Activated CD4-positive, CD25-positive, alpha-beta regulatory T cell treated with anti-CD3 and anti-CD28 coated beads, Interleukin-2, amount 50 U/mL, for 16 hours (primary cell): ENCODE results near the gene MAPT.
"Not testable (repeated sequence)": the region's sequence is repeated elsewhere in the genome, so short reads cannot be mapped to it uniquely, and the experiment has no call there.

ENCODE experiments used
- DNase-seq: peaks from one replicate; pipeline ENCODE4 v3.0.0-alpha.2; 2020; ENCODE audit warnings: low read depth, low spot score

The MAPT gene

DNA sequence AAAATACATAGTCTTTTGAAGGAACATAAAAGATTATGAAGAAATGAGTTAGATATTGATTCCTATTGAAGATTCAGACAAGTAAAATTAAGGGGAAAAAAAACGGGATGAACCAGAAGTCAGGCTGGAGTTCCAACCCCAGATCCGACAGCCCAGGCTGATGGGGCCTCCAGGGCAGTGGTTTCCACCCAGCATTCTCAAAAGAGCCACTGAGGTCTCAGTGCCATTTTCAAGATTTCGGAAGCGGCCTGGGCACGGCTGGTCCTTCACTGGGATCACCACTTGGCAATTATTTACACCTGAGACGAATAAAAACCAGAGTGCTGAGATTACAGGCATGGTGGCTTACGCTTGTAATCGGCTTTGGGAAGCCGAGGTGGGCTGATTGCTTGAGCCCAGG lies 114.2 kb downstream of the MAPT start:
- no peak for DNase-seq

DNA sequence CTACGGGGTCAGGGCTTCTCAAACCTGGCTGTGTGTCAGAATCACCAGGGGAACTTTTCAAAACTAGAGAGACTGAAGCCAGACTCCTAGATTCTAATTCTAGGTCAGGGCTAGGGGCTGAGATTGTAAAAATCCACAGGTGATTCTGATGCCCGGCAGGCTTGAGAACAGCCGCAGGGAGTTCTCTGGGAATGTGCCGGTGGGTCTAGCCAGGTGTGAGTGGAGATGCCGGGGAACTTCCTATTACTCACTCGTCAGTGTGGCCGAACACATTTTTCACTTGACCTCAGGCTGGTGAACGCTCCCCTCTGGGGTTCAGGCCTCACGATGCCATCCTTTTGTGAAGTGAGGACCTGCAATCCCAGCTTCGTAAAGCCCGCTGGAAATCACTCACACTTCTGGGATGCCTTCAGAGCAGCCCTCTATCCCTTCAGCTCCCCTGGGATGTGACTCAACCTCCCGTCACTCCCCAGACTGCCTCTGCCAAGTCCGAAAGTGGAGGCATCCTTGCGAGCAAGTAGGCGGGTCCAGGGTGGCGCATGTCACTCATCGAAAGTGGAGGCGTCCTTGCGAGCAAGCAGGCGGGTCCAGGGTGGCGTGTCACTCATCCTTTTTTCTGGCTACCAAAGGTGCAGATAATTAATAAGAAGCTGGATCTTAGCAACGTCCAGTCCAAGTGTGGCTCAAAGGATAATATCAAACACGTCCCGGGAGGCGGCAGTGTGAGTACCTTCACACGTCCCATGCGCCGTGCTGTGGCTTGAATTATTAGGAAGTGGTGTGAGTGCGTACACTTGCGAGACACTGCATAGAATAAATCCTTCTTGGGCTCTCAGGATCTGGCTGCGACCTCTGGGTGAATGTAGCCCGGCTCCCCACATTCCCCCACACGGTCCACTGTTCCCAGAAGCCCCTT lies 115.6 kb downstream of the MAPT start:
- no peak for DNase-seq

DNA sequence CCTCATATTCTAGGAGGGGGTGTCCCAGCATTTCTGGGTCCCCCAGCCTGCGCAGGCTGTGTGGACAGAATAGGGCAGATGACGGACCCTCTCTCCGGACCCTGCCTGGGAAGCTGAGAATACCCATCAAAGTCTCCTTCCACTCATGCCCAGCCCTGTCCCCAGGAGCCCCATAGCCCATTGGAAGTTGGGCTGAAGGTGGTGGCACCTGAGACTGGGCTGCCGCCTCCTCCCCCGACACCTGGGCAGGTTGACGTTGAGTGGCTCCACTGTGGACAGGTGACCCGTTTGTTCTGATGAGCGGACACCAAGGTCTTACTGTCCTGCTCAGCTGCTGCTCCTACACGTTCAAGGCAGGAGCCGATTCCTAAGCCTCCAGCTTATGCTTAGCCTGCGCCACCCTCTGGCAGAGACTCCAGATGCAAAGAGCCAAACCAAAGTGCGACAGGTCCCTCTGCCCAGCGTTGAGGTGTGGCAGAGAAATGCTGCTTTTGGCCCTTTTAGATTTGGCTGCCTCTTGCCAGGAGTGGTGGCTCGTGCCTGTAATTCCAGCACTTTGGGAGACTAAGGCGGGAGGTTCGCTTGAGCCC lies 116.3 kb downstream of the MAPT start:
- no peak for DNase-seq

DNA sequence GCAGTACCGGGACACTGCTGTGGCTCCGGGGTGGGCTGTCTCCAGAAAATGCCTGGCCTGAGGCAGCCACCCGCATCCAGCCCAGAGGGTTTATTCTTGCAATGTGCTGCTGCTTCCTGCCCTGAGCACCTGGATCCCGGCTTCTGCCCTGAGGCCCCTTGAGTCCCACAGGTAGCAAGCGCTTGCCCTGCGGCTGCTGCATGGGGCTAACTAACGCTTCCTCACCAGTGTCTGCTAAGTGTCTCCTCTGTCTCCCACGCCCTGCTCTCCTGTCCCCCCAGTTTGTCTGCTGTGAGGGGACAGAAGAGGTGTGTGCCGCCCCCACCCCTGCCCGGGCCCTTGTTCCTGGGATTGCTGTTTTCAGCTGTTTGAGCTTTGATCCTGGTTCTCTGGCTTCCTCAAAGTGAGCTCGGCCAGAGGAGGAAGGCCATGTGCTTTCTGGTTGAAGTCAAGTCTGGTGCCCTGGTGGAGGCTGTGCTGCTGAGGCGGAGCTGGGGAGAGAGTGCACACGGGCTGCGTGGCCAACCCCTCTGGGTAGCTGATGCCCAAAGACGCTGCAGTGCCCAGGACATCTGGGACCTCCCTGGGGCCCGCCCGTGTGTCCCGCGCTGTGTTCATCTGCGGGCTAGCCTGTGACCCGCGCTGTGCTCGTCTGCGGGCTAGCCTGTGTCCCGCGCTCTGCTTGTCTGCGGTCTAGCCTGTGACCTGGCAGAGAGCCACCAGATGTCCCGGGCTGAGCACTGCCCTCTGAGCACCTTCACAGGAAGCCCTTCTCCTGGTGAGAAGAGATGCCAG lies 117.6 kb downstream of the MAPT start:
- no peak for DNase-seq

DNA sequence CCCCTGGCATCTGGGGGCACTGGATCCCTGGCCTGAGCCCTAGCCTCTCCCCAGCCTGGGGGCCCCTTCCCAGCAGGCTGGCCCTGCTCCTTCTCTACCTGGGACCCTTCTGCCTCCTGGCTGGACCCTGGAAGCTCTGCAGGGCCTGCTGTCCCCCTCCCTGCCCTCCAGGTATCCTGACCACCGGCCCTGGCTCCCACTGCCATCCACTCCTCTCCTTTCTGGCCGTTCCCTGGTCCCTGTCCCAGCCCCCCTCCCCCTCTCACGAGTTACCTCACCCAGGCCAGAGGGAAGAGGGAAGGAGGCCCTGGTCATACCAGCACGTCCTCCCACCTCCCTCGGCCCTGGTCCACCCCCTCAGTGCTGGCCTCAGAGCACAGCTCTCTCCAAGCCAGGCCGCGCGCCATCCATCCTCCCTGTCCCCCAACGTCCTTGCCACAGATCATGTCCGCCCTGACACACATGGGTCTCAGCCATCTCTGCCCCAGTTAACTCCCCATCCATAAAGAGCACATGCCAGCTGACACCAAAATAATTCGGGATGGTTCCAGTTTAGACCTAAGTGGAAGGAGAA lies 118.2 kb downstream of the MAPT start:
- DNase-seq, result no peak

DNA sequence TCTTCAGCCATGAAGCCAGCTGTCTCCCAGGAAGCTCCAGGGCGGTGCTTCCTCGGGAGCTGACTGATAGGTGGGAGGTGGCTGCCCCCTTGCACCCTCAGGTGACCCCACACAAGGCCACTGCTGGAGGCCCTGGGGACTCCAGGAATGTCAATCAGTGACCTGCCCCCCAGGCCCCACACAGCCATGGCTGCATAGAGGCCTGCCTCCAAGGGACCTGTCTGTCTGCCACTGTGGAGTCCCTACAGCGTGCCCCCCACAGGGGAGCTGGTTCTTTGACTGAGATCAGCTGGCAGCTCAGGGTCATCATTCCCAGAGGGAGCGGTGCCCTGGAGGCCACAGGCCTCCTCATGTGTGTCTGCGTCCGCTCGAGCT lies 118.8 kb downstream of the MAPT start:
- no peak for DNase-seq

DNA sequence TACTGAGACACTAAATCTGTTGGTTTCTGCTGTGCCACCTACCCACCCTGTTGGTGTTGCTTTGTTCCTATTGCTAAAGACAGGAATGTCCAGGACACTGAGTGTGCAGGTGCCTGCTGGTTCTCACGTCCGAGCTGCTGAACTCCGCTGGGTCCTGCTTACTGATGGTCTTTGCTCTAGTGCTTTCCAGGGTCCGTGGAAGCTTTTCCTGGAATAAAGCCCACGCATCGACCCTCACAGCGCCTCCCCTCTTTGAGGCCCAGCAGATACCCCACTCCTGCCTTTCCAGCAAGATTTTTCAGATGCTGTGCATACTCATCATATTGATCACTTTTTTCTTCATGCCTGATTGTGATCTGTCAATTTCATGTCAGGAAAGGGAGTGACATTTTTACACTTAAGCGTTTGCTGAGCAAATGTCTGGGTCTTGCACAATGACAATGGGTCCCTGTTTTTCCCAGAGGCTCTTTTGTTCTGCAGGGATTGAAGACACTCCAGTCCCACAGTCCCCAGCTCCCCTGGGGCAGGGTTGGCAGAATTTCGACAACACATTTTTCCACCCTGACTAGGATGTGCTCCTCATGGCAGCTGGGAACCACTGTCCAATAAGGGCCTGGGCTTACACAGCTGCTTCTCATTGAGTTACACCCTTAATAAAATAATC lies 119.3 kb downstream of the MAPT start:
- DNase-seq, result no peak

DNA sequence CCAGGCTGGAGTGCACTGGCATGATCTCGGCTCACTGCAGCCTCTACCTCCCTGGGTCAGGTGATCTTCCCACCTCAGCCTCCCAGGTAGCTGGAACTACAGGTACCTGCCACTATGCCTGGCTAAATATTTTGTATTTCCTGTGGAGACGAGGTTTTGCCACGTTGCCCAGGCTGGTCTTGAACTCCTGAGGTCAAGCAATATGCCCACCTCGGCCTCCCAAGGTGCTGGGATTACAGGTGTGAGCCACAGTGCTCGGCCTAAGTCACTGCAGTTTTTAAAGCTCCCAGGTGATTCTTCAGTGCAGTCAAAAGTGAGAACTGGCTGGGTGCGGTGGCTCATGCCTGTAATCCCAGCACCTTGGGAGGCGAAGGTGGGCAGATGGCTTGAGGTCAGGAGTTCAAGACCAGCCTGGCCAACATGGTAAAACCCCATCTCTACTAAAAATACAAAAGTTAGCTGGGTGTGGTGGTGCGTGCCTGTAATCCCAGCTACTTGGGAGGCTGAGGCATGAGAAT lies 125.1 kb downstream of the MAPT start:
- not testable (repeated sequence) for DNase-seq

DNA sequence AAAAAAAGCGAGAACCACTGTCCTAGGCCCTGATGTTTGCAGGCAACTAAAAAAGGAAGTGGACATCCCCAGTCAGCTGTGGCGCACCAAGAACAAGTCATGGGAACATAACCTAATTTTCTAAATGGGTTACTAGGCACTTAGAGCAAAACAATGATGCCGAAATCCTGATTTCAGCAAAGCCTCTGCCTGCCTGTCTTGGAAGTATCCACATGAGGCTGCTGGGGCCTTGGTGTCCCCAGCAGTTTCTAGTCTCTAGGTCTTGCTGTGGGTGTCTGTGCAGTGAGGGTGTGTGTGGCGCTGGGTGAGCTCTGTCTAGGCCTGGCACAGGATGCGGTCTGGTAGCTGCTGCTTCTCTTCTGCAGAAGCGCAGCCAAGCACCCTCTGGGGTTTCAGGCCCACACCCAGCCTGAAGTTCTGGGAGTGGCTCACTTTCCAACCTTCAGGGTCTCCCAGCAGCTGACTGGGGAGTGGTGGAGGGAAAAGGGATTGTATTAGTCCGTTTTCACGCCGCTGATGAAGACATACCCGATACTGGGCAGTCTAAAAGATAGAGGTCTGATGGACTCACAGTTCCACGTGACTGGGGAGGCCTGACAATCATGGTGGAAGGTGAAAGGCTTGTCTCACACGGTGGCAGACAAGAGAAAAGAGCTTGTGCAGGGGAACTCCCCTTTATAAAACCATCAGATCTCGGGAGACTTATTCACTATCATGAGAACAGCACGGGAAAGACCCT lies 125.8 kb downstream of the MAPT start:
- no peak for DNase-seq

DNA sequence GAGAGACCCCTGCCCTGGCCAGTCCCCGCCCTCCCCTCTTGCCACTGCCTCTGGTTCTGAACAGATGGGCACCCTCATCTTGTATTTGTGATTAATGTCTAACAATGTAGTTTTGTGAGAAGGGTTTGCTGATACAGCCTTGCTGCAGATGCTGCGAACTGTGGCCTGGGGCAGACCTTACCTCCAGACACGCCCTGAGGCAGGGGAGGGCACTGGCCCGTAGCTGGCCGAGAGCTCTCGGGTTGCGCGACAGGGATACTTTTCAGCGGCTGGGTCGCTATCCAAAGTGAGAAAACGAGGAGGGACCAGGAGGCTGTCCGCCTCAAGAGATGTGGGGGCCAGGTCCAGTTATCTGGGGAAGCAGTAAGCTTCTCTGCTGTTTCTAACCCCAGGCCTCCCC lies 126.6 kb downstream of the MAPT start:
- DNase-seq, result no peak

DNA sequence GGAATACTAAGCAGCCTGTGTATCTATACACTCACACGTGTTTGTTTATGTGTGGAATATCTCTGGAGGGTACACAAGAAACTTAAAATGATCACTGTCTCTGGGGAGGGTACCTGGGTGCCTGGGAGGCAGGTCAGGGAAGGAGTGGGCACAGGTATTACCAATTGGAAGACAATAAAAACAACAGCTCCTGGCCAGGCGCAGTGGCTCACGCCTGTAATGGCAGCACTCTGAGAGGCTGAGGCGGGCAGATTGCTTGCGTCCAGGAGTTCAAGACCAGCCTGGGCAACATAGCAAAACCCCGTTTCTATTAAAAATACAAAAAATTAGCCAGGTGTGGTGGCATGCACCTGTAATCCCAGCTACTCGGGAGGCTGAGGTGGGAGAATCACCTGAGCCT lies 129.0 kb downstream of the MAPT start:
- not testable (repeated sequence) for DNase-seq

DNA sequence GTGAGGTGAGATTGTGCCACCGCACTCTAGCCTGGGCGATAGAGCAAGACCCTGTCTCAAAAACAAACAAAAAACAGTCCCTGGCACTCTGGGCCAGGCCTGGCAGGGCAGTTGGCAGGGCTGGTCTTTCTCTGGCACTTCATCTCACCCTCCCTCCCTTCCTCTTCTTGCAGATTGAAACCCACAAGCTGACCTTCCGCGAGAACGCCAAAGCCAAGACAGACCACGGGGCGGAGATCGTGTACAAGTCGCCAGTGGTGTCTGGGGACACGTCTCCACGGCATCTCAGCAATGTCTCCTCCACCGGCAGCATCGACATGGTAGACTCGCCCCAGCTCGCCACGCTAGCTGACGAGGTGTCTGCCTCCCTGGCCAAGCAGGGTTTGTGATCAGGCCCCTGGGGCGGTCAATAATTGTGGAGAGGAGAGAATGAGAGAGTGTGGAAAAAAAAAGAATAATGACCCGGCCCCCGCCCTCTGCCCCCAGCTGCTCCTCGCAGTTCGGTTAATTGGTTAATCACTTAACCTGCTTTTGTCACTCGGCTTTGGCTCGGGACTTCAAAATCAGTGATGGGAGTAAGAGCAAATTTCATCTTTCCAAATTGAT lies 129.5 kb downstream of the MAPT start:
- no peak for DNase-seq

DNA sequence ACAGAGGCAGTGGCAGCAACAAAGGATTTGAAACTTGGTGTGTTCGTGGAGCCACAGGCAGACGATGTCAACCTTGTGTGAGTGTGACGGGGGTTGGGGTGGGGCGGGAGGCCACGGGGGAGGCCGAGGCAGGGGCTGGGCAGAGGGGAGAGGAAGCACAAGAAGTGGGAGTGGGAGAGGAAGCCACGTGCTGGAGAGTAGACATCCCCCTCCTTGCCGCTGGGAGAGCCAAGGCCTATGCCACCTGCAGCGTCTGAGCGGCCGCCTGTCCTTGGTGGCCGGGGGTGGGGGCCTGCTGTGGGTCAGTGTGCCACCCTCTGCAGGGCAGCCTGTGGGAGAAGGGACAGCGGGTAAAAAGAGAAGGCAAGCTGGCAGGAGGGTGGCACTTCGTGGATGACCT lies 130.2 kb downstream of the MAPT start:
- no peak for DNase-seq

DNA sequence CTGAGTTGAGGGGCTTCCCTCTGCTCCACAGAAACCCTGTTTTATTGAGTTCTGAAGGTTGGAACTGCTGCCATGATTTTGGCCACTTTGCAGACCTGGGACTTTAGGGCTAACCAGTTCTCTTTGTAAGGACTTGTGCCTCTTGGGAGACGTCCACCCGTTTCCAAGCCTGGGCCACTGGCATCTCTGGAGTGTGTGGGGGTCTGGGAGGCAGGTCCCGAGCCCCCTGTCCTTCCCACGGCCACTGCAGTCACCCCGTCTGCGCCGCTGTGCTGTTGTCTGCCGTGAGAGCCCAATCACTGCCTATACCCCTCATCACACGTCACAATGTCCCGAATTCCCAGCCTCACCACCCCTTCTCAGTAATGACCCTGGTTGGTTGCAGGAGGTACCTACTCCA lies 130.7 kb downstream of the MAPT start:
- no peak for DNase-seq

DNA sequence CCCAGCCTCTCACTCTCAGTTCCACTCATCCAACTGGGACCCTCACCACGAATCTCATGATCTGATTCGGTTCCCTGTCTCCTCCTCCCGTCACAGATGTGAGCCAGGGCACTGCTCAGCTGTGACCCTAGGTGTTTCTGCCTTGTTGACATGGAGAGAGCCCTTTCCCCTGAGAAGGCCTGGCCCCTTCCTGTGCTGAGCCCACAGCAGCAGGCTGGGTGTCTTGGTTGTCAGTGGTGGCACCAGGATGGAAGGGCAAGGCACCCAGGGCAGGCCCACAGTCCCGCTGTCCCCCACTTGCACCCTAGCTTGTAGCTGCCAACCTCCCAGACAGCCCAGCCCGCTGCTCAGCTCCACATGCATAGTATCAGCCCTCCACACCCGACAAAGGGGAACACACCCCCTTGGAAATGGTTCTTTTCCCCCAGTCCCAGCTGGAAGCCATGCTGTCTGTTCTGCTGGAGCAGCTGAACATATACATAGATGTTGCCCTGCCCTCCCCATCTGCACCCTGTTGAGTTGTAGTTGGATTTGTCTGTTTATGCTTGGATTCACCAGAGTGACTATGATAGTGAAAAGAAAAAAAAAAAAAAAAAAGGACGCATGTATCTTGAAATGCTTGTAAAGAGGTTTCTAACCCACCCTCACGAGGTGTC lies 131.3 kb downstream of the MAPT start:
- DNase-seq, result no peak

DNA sequence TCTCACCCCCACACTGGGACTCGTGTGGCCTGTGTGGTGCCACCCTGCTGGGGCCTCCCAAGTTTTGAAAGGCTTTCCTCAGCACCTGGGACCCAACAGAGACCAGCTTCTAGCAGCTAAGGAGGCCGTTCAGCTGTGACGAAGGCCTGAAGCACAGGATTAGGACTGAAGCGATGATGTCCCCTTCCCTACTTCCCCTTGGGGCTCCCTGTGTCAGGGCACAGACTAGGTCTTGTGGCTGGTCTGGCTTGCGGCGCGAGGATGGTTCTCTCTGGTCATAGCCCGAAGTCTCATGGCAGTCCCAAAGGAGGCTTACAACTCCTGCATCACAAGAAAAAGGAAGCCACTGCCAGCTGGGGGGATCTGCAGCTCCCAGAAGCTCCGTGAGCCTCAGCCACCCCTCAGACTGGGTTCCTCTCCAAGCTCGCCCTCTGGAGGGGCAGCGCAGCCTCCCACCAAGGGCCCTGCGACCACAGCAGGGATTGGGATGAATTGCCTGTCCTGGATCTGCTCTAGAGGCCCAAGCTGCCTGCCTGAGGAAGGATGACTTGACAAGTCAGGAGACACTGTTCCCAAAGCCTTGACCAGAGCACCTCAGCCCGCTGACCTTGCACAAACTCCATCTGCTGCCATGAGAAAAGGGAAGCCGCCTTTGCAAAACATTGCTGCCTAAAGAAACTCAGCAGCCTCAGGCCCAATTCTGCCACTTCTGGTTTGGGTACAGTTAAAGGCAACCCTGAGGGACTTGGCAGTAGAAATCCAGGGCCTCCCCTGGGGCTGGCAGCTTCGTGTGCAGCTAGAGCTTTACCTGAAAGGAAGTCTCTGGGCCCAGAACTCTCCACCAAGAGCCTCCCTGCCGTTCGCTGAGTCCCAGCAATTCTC lies 132.1 kb downstream of the MAPT start:
- DNase-seq, result no peak

DNA sequence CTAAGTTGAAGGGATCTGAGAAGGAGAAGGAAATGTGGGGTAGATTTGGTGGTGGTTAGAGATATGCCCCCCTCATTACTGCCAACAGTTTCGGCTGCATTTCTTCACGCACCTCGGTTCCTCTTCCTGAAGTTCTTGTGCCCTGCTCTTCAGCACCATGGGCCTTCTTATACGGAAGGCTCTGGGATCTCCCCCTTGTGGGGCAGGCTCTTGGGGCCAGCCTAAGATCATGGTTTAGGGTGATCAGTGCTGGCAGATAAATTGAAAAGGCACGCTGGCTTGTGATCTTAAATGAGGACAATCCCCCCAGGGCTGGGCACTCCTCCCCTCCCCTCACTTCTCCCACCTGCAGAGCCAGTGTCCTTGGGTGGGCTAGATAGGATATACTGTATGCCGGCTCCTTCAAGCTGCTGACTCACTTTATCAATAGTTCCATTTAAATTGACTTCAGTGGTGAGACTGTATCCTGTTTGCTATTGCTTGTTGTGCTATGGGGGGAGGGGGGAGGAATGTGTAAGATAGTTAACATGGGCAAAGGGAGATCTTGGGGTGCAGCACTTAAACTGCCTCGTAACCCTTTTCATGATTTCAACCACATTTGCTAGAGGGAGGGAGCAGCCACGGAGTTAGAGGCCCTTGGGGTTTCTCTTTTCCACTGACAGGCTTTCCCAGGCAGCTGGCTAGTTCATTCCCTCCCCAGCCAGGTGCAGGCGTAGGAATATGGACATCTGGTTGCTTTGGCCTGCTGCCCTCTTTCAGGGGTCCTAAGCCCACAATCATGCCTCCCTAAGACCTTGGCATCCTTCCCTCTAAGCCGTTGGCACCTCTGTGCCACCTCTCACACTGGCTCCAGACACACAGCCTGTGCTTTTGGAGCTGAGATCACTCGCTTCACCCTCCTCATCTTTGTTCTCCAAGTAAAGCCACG lies 133.0 kb downstream of the MAPT start:
- DNase-seq, result no peak

DNA sequence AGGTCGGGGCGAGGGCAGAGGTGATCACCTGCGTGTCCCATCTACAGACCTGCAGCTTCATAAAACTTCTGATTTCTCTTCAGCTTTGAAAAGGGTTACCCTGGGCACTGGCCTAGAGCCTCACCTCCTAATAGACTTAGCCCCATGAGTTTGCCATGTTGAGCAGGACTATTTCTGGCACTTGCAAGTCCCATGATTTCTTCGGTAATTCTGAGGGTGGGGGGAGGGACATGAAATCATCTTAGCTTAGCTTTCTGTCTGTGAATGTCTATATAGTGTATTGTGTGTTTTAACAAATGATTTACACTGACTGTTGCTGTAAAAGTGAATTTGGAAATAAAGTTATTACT lies 133.6 kb downstream of the MAPT start:
- DNase-seq, result no peak
